Raji (cell line): Measurements from ENCODE around the gene INPP5J.

ENCODE experiments used
- POLR2A ChIP-seq: IDR thresholded peaks from 2 replicates; pipeline ENCODE4 v1.6.1; 2011; ENCODE audit warnings: low read depth, low read length, control low read depth; ENCODE audit not compliant: insufficient read depth

The INPP5J gene

GRCh38 chr22:31142285-31142684 lies 19.5 kb downstream of the INPP5J start:
- TF ChIP-seq POLR2A = no peak

- no peak for TF ChIP-seq POLR2A
Observed at GRCh38 chr22:31143038-31143437, 20.3 kb downstream of the INPP5J start.

GRCh38 chr22:31143537-31143936 lies 20.8 kb downstream of the INPP5J start:
- TF ChIP-seq POLR2A = no peak

GRCh38 chr22:31144223-31144622 lies 21.5 kb downstream of the INPP5J start:
- no peak for TF ChIP-seq POLR2A

GRCh38 chr22:31148488-31148887 lies 25.7 kb downstream of the INPP5J start:
- TF ChIP-seq POLR2A = no peak

- TF ChIP-seq POLR2A = no peak
Observed at GRCh38 chr22:31148953-31149627, 26.3 kb downstream of the INPP5J start.

GRCh38 chr22:31150615-31151014 lies 27.8 kb downstream of the INPP5J start:
- no peak for TF ChIP-seq POLR2A

GRCh38 chr22:31151872-31152271 lies 29.1 kb downstream of the INPP5J start:
- no peak for TF ChIP-seq POLR2A

- no peak for TF ChIP-seq POLR2A
Observed at GRCh38 chr22:31153357-31153756, 30.6 kb downstream of the INPP5J start.

GRCh38 chr22:31154975-31155374 lies 32.2 kb downstream of the INPP5J start:
- no peak for TF ChIP-seq POLR2A

- TF ChIP-seq POLR2A = no peak
Observed at GRCh38 chr22:31155422-31155821, 32.7 kb downstream of the INPP5J start.

GRCh38 chr22:31160328-31160978 lies 37.7 kb downstream of the INPP5J start:
- no peak for TF ChIP-seq POLR2A

GRCh38 chr22:31161386-31161785 lies 38.6 kb downstream of the INPP5J start:
- TF ChIP-seq POLR2A = no peak

- TF ChIP-seq POLR2A = no peak
Observed at GRCh38 chr22:31162015-31162765, 39.4 kb downstream of the INPP5J start.

GRCh38 chr22:31170971-31171370 lies 48.2 kb downstream of the INPP5J start:
- no peak for TF ChIP-seq POLR2A
